Suprapubic skin (tissue), 4 donors: ENCODE results near the gene PLSCR5. TPM values are rescaled to one million over a fixed set of nuclear protein-coding genes. Genes with fewer than 3 reads are reported as not detected.

Source experiments
- DNase-seq, 2 donors: peaks; one replicate each; pipeline ENCODE4 v3.0.0-alpha.2; 2019; ENCODE audit warnings: low spot score in 2 of 2
- H3K27ac ChIP-seq: fragments of 200-600 bp; sonication (generic); one replicate; pipeline ENCODE4 v1.5.1; 2019
- H3K27me3 ChIP-seq: fragments of 200-600 bp; sonication (generic); one replicate; pipeline ENCODE4 v1.5.1; 2019
- H3K36me3 ChIP-seq: fragments of 200-600 bp; sonication (generic); one replicate; pipeline ENCODE4 v1.5.1; 2019
- H3K4me1 ChIP-seq: fragments of 200-600 bp; sonication (generic); one replicate; pipeline ENCODE4 v1.5.1; 2019
- H3K4me3 ChIP-seq: fragments of 200-600 bp; sonication (generic); one replicate; pipeline ENCODE4 v1.5.1; 2019; ENCODE audit warnings: mild to moderate bottlenecking
- H3K9me3 ChIP-seq: fragments of 200-600 bp; sonication (generic); one replicate; pipeline ENCODE4 v1.5.1; 2019
- CTCF ChIP-seq, 2 donors: fragments of 200-600 bp in 1 of 2; fragments of 450-650 bp in 1 of 2; sonication (generic) in 1 of 2; IDR thresholded peaks; one replicate each; pipeline ENCODE4 v1.5.1; 2016 to 2019; ENCODE audit warnings: antibody characterized with exemption in 2 of 2, mild to moderate bottlenecking in 1 of 2, moderate library complexity in 1 of 2
- EP300 ChIP-seq: sonication (generic); formaldehyde crosslinking; IDR thresholded peaks from one replicate; pipeline ENCODE4 v1.6.1; 2017; ENCODE audit warnings: antibody characterized with exemption
- POLR2A ChIP-seq, 2 donors: fragments of 450-650 bp; IDR thresholded peaks; one replicate each; pipeline ENCODE4 v1.6.1; 2017; ENCODE audit warnings: antibody characterized with exemption in 2 of 2, mild to moderate bottlenecking in 2 of 2, moderate library complexity in 2 of 2
- POLR2AphosphoS5 ChIP-seq, 3 donors: sonication (generic); formaldehyde crosslinking; IDR thresholded peaks; one replicate each; pipeline ENCODE4 v1.6.1; 2017; ENCODE audit warnings: antibody characterized with exemption in 3 of 3
- WGBS: methylation state at CpG from one replicate; pipeline ENCODE4 v1.1.5; 2018; 5-methylcytosine and 5-hydroxymethylcytosine counted together
- total RNA-seq, 4 donors: library from RNA; depleted of rRNA; stranded (reverse); fragments of >200 nt; gene quantifications; one replicate each; pipeline ENCODE4 v1.1.0, GENCODE V29; 2016

Gene PLSCR5
- total RNA-seq, 4 donors from 2014 or later: not detected

- H3K4me3 ChIP-seq: no peak overlapping the region
- no peaks in the 10 kb centered on the region for H3K27me3 ChIP-seq
- no peaks in the 10 kb centered on the region for H3K9me3 ChIP-seq
- TF ChIP-seq EP300: no peak
- no peak for TF ChIP-seq CTCF (IDR thresholded peaks at IDR 0.05)
- TF ChIP-seq POLR2A (IDR thresholded peaks at IDR 0.05): no peak
- TF ChIP-seq POLR2AphosphoS5 (IDR thresholded peaks at IDR 0.05): no peak
- DNase-seq: no peak
- no peak overlapping the region for H3K27ac ChIP-seq
- H3K4me1 ChIP-seq: no peaks in the 10 kb centered on the region
- 35% methylated on average over 3 of the region's 3 CpGs for WGBS
- no peaks in the 10 kb centered on the region for H3K36me3 ChIP-seq
Observed at GRCh38 chr3:146598535-146598934, 6.6 kb downstream of the PLSCR5 start.

- no peak overlapping the region for H3K27ac ChIP-seq
- WGBS: 72% methylated on average over 7 of the region's 7 CpGs
- H3K36me3 ChIP-seq: no peaks in the 10 kb centered on the region
- H3K27me3 ChIP-seq: no peaks in the 10 kb centered on the region
- TF ChIP-seq CTCF (IDR thresholded peaks at IDR 0.05): peak in 1 of 2 donors; percentile 7
- TF ChIP-seq POLR2AphosphoS5 (IDR thresholded peaks at IDR 0.05): no peak
- TF ChIP-seq POLR2A (IDR thresholded peaks at IDR 0.05): no peak
- TF ChIP-seq EP300: no peak
- DNase-seq: no peak
- H3K4me1 ChIP-seq: no peaks in the 10 kb centered on the region
- no peak overlapping the region for H3K4me3 ChIP-seq
- no peaks in the 10 kb centered on the region for H3K9me3 ChIP-seq
Observed at GRCh38 chr3:146594843-146595482, 10.2 kb downstream of the PLSCR5 start.

- no peak for DNase-seq
- Histone ChIP-seq H3K4me3 (no peak overlapping the region), H3K27ac (no peak overlapping the region), H3K4me1 (no peaks in the 10 kb centered on the region), H3K9me3 (no peaks in the 10 kb centered on the region), H3K36me3 (no peaks in the 10 kb centered on the region), H3K27me3 (no peaks in the 10 kb centered on the region)
- 81% methylated on average over 3 of the region's 3 CpGs for WGBS
- no peak for TF ChIP-seq CTCF (IDR thresholded peaks at IDR 0.05)
- no peak for TF ChIP-seq POLR2AphosphoS5 (IDR thresholded peaks at IDR 0.05)
Observed at GRCh38 chr3:146593776-146594175, 11.4 kb downstream of the PLSCR5 start.

GRCh38 chr3:146590521-146590920 is 14.6 kb downstream of the PLSCR5 start:
- Histone ChIP-seq H3K27me3 (no peaks in the 10 kb centered on the region), H3K27ac (no peak overlapping the region), H3K9me3 (no peaks in the 10 kb centered on the region), H3K36me3 (no peaks in the 10 kb centered on the region), H3K4me3 (no peak overlapping the region), H3K4me1 (no peaks in the 10 kb centered on the region)
- DNase-seq: no peak
- TF ChIP-seq POLR2A (IDR thresholded peaks at IDR 0.05) (no peak), POLR2AphosphoS5 (IDR thresholded peaks at IDR 0.05) (no peak), CTCF (IDR thresholded peaks at IDR 0.05) (no peak), EP300 (no peak)
- 56% methylated on average over 2 of the region's 2 CpGs for WGBS

- DNase-seq: no peak
- no peaks in the 10 kb centered on the region for H3K9me3 ChIP-seq
- H3K4me3 ChIP-seq: no peak overlapping the region
- H3K36me3 ChIP-seq: no peaks in the 10 kb centered on the region
- H3K27me3 ChIP-seq: no peaks in the 10 kb centered on the region
- no peak overlapping the region for H3K27ac ChIP-seq
- WGBS: 6% methylated on average over 1 of the region's 1 CpG
- peak in 1 of 2 donors; percentile 36 for TF ChIP-seq CTCF (IDR thresholded peaks at IDR 0.05)
- TF ChIP-seq POLR2A (IDR thresholded peaks at IDR 0.05): no peak
- no peaks in the 10 kb centered on the region for H3K4me1 ChIP-seq
Observed at GRCh38 chr3:146589899-146590508, 15.1 kb downstream of the PLSCR5 start.
